NB4 (cell line): ENCODE data around the gene UBP1.

Experiments used
- MYC ChIP-seq: IDR thresholded peaks from 2 replicates; pipeline ENCODE4 v1.6.1; 2011; ENCODE audit warnings: low read depth, low read length
- POLR2A ChIP-seq: IDR thresholded peaks from 2 replicates; pipeline ENCODE4 v1.6.1; 2011; ENCODE audit warnings: mild to moderate bottlenecking; ENCODE audit not compliant: insufficient read length; ENCODE audit errors: extremely low read depth
- TF ChIP-seq, protein P1 (sequence below): IDR thresholded peaks from one replicate; pipeline ENCODE4 v1.5.1; 2012; ENCODE audit warnings: low read depth, low read length
- TF ChIP-seq, protein P2 (sequence below): IDR thresholded peaks from 2 replicates; pipeline ENCODE4 v1.6.1; 2011; ENCODE audit warnings: low read depth, low read length

DNA sequence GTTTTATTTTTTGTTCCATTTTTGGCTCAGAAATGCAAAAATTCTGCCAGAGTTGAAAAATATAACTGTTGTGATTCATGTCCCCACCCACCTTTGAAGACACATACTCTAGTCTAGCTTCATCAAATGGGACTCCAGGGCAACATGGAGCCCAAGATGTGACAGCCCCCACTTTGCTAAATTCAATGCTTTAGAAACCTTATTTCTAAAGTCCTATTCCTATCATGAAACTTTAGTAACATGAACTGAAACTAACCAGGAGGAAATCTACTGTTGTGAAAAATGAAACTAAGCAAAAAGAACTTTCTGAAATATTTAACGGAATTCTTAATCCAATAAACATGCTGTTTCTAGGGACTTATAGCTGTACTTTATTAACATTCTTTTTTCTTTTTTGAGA, 20.3 kb downstream of the UBP1 start:
- TF ChIP-seq, protein P1, sequence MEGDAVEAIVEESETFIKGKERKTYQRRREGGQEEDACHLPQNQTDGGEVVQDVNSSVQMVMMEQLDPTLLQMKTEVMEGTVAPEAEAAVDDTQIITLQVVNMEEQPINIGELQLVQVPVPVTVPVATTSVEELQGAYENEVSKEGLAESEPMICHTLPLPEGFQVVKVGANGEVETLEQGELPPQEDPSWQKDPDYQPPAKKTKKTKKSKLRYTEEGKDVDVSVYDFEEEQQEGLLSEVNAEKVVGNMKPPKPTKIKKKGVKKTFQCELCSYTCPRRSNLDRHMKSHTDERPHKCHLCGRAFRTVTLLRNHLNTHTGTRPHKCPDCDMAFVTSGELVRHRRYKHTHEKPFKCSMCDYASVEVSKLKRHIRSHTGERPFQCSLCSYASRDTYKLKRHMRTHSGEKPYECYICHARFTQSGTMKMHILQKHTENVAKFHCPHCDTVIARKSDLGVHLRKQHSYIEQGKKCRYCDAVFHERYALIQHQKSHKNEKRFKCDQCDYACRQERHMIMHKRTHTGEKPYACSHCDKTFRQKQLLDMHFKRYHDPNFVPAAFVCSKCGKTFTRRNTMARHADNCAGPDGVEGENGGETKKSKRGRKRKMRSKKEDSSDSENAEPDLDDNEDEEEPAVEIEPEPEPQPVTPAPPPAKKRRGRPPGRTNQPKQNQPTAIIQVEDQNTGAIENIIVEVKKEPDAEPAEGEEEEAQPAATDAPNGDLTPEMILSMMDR, result no peak
- no peak for TF ChIP-seq POLR2A
- TF ChIP-seq, protein P2, sequence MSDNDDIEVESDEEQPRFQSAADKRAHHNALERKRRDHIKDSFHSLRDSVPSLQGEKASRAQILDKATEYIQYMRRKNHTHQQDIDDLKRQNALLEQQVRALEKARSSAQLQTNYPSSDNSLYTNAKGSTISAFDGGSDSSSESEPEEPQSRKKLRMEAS, result no peak
- TF ChIP-seq MYC, result no peak
